HG03139 (cell line): ENCODE measurements around the gene STIM1.

Experiments used
- ATAC-seq: cut with Tn5 transposase; IDR thresholded peaks from one replicate; pipeline ENCODE4 v1.9.1; 2021; ENCODE audit not compliant: unreplicated experiment

Gene STIM1

DNA sequence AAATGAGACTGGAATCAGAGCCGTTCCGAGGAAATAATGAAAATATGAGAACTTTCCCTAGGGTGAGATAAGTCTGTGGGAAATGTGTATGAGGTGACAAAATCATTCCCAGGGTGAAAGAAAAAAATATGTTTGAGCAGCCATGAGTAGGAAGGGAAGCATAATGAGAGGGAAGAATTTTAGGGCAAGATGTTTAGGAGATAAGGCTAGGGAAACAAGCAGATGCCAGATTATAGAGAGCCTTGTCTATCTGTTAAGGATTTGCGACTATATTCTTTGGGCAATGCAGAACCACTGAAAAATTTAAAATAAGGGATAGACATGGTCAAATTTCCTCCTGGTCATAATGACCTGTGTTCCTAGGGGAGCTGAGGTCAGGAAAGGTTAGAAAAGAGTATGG lies 54.4 kb downstream of the STIM1 start:
- ATAC-seq = no peak

DNA sequence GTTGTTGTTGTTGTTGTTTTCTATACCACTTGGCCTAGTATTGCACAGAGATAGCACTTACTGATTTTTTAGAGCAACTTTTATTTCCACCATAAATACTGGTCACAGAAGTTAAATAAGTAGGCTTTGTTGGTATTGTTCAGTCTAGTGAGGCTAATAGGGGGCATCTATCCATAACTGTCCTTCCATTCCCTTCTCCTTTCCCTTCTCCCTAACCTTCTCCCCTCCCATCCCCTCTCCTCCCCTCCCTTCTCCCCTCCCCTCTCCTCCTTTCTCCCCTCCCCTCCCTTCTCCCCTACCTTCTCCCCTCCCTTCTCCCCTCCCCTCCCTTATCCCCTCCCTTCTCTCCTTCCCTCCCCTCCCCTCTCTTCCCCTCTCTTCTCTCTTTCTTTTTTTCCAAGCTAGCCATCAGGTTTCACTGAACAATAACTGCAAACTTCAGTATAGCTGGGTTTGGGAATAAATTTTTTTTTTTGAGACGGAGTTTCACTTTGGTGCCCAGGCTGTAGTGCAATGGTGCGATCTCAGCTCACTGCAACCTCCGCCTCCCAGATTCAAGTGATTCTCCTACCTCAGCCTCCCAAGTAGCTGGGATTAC lies 56.5 kb downstream of the STIM1 start:
- no peak for ATAC-seq

DNA sequence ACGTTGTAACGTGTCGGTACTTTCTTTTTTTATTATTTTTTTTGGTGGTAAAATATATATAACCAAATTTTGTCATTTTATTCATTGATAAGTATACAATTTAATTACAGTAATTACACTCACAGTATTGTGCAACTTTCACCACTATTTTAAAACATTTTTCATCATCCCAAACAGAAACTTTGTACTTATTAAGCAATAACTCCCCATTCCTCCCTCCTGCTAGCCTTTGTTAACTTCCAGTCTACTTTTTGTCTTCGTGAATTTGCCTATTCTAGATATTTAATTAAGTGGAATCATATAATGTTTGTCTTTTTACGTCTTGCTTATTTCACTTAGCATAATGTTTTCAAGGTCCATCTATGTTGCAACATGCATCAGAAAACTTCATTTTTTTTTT lies 58.5 kb downstream of the STIM1 start:
- no peak for ATAC-seq

DNA sequence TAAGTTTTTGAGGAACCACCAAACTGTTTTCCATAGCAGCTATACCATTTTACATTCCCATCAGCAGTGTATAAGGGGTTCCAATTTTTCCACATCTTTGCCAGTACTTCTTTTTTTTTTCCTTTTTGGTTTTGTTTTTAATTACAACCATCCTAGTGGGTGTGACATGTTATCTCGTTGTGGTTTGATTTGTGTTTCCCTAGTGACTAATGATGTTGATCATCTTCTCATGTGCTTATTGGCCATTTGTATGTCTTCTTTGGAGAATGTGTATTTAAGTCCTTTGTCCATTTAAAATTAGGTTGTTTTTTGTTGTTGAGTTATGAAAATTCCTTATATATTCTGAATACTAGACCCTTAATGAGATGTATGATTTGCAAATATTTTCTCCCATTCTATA lies 59.3 kb downstream of the STIM1 start:
- no peak for ATAC-seq

DNA sequence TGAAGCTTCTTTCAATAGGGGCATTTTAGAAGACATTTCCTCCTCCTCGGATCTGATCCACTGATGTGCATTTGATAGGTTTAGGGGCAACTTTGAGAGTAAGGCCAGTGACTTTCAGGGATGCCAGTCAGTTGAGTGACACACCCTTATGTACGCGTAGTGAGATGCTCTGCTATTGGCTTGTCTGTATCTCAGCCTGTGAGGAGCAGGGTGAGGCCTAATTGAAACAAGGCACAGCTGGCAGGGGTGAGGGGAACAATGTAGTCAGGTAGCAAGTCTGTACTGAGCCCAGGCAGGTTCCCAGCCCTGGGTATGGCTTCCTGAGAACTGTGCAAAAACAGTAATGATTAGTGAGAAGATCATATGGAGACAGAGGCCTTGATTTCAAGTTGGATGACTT lies 61.5 kb downstream of the STIM1 start:
- no peak for ATAC-seq

DNA sequence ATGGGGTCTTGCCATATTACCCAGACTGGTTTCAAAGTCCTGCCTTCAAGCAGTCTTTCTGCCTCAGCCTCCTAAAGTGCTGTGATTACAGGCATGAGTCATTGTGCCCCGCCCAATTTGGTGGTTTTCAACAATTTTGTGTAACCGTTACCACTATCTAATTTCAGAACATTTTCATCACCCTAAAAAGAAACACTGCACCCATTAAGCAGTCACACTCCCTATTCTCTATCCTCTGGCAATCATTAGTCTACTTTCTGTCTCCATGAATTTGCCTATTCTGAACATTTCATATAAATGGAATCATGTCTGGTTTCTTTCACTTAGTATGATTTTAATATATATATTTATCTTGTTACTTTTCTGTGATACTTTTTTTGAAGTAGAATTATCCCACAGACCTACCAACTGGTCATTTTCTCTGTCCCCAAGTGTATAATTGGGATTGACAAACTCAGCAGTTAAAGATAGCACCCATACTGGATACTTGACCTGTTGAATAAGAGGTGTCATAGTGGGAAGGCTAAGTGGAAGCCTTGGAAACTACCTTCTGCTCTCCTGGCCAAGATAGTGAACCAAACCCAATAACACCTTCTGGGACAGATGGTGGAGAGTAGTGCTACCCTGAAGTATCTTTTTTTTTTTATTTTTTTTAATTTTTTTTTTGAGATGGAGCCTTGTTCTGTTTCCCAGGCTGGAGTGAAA lies 64.8 kb downstream of the STIM1 start:
- ATAC-seq = no peak

DNA sequence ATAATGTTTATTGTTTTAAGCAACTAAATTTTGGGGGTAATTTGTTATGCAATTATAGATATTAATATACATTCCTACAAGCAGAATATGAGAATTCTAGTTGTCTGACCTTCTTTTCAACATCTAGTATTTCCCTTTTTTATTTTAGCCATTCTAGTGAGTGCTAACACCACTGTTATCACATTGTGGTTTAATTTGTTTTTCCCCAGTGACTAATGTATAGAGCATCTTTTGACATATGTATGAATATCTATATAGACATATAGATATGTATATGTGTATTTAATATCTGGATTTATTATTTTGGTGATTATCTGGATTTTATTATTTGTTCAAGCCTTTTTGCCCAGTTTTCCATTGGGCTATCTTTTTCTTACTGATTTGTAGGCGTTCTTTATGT lies 66.6 kb downstream of the STIM1 start:
- ATAC-seq = no peak

DNA sequence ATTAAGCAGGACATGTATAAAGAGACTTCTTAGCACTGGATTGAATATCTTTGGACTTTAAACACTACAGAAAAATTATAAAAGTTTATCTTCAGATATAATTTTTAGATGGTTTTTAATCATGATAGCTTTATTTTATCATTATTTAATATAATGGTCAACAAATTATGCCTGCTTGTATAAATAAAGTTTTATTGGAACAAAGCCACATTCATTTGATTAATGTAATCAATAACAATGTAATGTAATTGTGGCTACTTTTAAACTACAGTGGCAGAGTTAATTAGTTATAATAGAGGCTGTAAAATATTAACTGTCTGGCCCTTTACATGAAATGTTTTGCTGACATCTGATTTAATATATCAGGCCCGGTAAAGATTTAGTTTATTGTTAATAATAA lies 70.0 kb downstream of the STIM1 start:
- ATAC-seq = no peak

DNA sequence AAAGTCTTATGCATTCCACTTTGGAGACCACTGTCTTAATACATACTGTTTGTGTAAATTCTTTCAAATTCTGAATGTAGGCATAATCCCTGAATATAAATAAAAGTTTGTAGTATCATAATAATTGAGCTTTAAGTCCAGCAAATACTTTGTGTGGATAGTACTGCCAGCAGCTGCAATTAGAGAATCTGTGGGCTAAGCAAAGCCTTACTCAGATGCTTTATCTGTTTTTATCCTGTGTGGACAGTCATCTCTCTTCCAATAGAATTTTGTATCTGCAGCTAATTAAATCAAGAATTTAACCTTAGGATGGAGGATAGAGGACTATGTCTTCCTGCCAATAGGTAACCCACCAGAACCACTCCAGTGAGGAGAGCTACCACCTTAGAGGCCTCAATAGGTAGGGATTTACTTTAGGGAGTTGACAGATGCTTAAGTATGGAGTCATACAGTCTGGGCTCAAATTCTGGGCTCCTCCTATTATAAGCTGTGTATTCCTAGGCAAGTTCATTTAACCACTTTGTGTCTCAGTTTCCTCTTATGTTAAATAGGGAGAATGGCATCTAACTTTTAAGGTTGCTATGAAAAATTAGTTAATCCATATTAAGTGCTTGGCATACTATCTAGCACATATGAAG lies 71.1 kb downstream of the STIM1 start:
- no peak for ATAC-seq

DNA sequence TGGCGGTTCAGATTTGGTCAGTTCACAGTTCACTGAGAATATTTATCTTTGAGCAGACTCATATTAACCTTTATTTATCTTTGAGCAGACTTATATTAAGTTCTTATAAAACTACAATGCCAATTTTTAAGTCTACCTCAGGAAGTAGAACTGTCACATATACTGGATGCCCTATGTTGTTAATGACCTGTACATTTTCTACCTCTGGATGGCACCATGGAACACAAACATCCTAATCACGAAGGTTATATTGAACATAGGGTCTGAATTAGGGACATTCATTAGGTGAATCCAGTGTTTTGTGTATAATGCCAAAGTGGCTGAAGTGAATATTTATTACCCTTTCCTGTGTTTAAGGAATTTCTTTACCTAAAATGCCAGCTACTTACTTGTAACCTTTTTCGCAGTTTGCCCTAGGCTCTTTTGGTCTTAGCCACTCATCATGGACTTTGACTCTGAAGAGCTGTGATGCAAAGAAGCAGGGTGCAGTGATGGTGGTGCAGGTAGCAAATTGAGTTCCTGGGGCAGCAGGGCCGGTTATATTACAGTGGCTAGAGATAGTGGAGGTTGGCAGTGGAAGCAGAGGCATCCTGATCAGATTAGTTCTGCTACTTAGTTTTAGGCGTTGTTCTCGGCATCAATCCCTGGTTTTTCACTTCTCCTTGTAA lies 71.8 kb downstream of the STIM1 start:
- no peak for ATAC-seq

DNA sequence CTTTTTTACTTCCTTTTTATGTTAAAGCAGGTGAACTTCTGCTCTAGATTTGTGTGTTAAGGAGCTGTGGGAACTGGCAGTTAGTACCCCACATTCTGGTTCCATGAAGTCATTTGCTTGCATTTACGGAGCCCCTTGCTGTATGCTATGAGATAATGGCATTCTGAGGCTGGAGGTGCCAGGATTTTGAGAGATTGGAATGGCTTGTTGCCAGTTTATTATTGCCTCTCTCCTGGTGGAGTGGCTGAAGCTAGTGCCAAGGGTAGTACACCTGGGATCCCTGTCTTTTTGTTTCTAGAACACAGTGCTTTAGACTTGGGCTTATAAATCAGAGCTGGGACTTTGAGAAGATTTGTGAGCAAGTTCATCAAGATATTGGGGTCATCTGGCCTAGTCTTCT lies 73.8 kb downstream of the STIM1 start:
- ATAC-seq = no peak

DNA sequence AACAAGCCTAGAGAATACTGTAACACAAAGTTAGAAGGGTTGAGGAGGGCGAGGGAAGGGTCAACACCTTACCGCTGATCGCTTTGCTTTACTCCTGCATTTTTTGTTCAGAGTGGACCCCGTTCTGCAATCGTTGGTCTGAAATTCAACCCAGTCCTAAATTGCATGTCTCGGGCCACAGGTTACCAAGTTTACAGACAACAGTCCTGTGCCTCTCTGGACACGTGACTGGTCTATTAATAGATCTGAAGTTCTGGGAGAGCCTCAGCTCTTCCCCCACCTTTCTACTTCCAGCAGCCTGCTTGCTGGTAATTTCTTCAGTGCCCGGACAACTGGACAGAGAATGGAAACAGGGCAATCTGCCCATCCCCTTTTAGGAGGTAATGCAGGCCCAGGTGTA lies 74.2 kb downstream of the STIM1 start:
- no peak for ATAC-seq

DNA sequence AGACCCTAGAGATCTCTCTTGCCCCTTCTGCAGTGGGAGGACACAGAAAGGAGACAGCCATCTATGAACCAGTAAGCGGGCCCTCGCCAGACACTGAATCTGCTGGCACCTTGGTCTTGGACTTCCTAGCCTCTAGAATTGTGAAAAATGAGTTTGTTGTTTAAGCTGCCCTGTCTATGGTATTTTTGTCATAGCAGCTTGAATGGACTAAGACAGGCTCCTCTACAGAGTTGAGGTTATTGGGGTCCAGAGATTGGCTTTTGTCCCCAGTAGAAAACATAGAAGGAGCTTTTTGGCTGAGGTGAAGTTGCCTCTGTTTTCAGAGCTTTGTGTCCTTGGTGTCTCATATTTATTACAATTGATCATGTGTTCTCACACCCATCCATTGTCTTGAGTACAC lies 77.2 kb downstream of the STIM1 start:
- ATAC-seq = no peak

DNA sequence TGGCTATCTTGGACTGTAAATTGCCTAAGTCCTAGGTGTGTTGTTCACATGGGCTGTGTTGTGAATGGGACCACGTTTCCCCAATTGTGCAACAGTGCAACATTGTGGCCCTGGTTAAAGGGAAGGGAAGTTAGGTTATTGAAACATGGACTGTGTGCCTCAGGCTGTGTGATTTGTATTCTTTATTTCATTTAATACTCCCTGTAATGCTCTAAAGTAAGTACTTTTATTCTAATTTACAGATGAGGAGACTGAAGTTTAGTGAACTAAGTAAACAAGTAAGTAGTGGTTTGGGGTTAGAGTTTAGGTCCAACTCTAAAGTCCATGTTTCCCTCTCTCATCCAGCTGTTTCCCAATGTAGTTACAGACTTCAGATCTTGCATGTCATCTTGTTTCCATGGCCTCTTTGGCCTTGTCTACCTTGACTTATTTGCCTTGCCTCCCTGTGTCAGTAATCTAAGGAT lies 77.7 kb downstream of the STIM1 start:
- ATAC-seq = no peak

DNA sequence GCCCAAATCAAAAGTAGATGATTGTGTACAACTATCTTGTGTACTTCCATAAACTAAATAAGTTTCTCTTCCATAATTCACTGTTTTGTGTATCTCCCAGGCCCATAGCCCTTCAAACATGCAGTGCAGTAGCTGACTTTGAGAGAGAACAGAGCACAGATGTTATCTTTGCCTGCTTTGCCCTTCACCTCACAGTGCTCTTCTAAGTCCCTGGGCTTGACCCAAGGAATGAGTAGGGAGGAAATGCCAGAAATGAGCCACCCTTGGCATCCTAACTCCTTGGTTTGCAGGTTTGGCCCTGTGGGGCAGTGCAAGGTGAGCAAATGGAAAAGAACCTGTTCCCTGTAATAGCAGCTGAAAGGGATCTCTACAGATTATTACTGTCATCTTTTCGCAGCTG lies 79.2 kb downstream of the STIM1 start:
- ATAC-seq = no peak

DNA sequence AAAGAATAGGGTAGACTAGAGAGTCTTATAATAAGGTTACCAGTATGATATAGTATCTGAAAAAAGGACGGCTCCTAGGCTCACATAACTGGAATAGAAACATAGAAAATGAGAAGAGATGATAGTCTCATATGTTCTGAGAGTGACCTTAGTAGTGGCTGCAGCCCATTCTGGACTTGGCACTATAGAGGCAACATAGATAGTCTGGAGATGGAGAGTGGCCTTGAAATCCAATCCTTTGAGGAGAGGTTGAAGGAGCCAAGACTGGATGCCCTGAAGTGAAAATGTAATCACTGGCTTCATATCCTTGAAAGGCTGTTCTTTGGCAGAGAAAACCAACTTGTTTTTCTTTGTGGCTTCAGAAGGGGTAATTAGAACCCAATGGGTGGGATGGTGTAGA lies 81.1 kb downstream of the STIM1 start:
- ATAC-seq = no peak

DNA sequence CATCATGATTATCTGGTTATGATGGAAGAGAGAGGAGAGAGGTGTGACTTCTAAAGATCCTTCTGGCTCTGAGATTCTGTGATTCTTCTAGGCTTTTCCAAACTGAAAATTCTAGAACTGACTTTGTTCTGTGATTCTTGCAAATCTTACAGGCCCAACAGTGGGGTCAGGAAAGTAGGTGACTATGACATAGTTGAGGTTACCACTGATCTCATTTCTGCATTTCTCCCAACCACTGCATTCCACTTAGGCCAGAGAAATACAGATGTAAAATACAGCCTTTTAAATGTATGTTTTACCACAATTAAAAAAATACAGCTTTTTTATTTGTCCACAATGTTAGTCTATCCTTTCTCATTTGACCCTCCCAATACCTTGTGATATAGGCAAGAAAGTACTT lies 83.7 kb downstream of the STIM1 start:
- no peak for ATAC-seq

DNA sequence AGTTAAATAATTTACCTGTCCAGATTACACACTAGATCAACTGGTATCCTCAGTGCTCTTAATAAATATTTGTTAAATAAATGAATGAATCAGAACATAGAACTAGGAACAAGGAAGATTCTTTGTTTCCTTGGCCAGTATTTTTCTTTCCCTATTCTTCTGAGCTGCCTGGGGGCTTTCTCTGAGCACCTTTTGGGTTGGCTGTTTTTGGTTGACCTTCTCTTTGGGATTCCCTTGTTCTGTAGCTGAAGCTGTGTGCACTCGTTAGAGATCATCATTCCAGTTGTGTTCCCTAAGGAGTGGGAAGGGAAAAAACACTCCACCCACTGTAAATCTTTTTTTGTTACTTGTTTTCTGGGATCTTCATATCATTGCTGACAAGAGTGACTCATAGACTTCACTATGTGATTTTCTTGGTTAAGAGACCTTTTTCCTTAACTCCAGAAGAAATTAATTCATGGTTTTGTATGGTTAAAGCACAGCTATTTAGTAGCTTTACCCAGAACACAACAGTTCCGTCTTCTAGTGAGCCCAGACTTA lies 84.3 kb downstream of the STIM1 start:
- no peak for ATAC-seq

DNA sequence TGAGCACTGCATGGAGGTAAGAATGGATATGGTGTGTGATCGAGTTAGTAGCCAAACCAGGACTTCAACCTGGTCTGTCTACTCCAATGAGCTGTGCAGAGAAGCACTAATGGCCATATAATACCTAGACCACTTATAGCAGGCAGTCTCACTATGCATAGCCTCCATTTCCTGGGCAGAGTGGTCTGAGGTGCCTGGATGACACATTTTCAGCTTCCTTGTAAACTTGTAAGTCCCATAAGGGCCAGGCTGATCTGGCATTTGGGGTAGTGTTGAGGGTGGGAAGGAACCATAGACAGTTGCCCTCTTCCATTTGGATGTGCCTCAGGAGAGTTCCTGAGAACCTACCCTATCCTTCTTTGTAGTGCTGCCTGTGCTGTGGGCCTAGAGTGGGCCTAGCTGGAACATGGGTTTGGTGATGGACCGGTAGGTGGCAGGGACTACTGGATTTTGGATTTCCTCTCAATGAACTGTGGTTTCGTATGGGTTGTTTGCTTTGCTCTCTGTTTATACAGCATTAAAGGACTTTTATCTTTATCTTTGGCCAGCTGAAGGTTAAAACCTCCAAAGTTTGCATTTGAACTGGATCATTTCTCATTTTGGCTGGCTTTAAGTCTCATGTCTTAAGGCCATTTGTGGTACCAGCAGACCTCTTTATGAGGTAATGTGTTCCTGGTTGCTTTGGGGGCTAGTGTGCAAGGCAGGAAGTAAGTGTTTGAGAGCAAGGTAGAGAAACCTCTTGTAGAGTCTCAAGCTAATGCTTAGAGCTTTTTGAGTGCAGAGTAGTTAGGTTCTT lies 86.9 kb downstream of the STIM1 start:
- ATAC-seq = no peak

DNA sequence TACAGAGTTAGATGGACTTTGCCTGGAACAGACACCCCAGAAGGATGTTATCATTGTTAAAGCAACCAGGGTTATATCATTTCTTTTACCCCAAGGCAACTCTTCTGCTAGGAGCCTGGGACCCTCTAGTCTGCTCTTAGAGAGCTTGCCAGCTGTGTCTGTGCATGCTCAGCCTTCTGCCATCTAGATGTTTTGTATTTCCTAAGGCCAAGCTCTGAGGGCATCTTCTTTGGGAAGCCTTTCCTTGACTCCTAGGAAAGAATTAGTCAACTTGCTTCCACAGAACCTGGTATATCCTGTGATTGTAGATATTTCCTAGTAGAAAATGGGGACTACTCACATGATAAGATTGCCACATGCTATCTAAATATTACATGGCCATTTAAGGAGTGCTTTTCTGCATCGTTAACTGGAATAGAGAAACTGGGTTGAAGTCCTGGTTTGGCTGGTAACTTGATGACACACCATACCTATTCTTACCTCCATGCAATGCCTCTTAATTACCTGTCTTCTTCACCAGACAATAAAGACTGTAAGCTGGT lies 87.6 kb downstream of the STIM1 start:
- no peak for ATAC-seq

DNA sequence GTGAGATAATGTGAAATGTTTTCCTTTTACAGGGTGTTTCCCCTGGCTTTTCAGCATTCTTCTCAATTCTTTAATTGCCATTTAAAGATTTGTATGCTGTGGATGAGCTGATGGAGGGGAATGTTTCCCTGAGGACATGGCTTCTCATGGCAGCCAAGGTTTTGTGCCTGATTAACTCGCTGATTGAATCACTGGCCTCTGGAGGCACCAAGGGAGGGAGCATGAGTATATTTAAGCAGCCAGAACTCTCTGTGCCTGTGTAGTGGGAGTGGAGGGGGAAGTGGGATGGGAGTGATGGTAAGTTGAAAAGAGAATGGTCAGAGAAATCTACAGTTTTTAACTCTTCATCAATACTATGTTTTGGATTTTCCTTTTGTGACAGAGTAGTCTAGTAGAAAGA lies 88.7 kb downstream of the STIM1 start:
- ATAC-seq = no peak
